ENCODE measurements around the gene SLC24A4. TPM values are rescaled to one million over a fixed set of nuclear protein-coding genes. Genes with fewer than 3 reads are reported as not detected.

The SLC24A4 gene
- total RNA-seq, 1 experiment from 2014 or later, result not detected

GRCh38 chr14:92510972-92511371 lies 188.0 kb downstream of the SLC24A4 start:
- POLR2A ChIA-PET, result interaction anchor here (1.0 to 1.3 kb wide), 2 partner anchors 9 to 11 kb away, joined by 3 read pairs; no protein-coding TSS in a partner anchor
- Histone ChIP-seq H3K9me3 (ENCODE audit: control insufficient read depth in 1 of 2, insufficient read depth in 1 of 2, low read depth in 1 of 2, low read length in 2 of 2) (no peaks in the 10 kb centered on the region), H3K4me2 (ENCODE audit: low read length) (peak overlapping the region; percentile 95), H4K20me1 (ENCODE audit: insufficient read depth) (no peaks in the 10 kb centered on the region), H3K9ac (ENCODE audit: low read length) (peak overlapping the region; percentile 55), H3K9me2 (ENCODE audit: insufficient read depth) (no peaks in the 10 kb centered on the region), H3K36me3 (ENCODE audit: control insufficient read depth in 1 of 2, insufficient read depth in 2 of 2, low read length in 2 of 2) (no peaks in the 10 kb centered on the region), H3K4me1 (ENCODE audit: control insufficient read depth in 1 of 2, insufficient read depth in 2 of 2, low read length in 2 of 2) (peaks cover 42 to 61% of the 10 kb centered on the region in 2 experiments), H3K27ac (ENCODE audit: low read depth, low read length) (peak overlapping the region; percentile 79), H2AFZ (ENCODE audit: low read depth, low read length, poor library complexity, severe bottlenecking) (peak overlapping the region; percentile 42), H3K79me2 (ENCODE audit: insufficient read depth, low read length) (peaks cover 5% of the 10 kb centered on the region; the same call in 1 of the 2 replicates), H3K27me3 (ENCODE audit: insufficient read depth, low read length) (no peaks in the 10 kb centered on the region), H3K4me3 (replicated peaks in 1 of 2; ENCODE audit: low read depth in 1 of 2, low read length in 2 of 2) (peak overlapping the region; percentile 14 to 33)
- peak; percentile 56 for ATAC-seq
- intact Hi-C loops (cut with micrococcal nuclease), result loop anchor here (2.0 kb wide), 2 partner anchors 38 to 54 kb away; no protein-coding TSS in a partner anchor
- peak in 2 of 3 experiments; percentile 51 to 53; a peak in 4 of 6 replicates for TF ChIP-seq CTCF (IDR thresholded peaks at IDR 0.05 in 2 of 3, conservative IDR thresholded peaks at IDR 0.05 in 1 of 3; ENCODE audit: borderline replicate concordance in 1 of 3, insufficient read depth in 1 of 3, low read depth in 2 of 3, low read length in 2 of 3)
- 0 out of 2 replicates have a peak, but pooled peaks have one; percentile 27 for TF ChIP-seq ZFX (IDR thresholded peaks at IDR 0.05)
- TF ChIP-seq SP1 (IDR thresholded peaks at IDR 0.05; ENCODE audit: low read depth), result no peak
- no peak for TF ChIP-seq EZH2 (IDR thresholded peaks at IDR 0.05)
- RAD21 ChIA-PET (ENCODE audit: low non-redundant PET in 1 of 2, low total read pairs in 2 of 2, uncharacterized antibody in 2 of 2, unreplicated experiment in 2 of 2), result no interaction called here
- BruUV-seq (replicated peaks), result TSS peak; percentile 74
- DNase-seq (ENCODE audit: low read depth, low spot score), result peak; percentile 51
- CTCF ChIA-PET, result interaction anchor here (1.0 to 2.1 kb wide), 4 partner anchors 50 to 404 kb away, joined by 3 to 5 read pairs (median 4); partner anchors contain the start of gene ATXN3
